Measurements from ENCODE around the gene VAMP4. TPM values are rescaled to one million over a fixed set of nuclear protein-coding genes. Genes with fewer than 3 reads are reported as not detected.
A peak's percentile ranks its signal among the peaks of the same experiment; 100 is the strongest.
"Not testable (repeated sequence)": the region's sequence is repeated elsewhere in the genome, so short reads cannot be mapped to it uniquely, and the experiment has no call there.

The VAMP4 gene
- total RNA-seq, 8 experiments from 2014 or later: 8.3 to 19.0 (median 14.4) TPM

GRCh38 chr1:171742577-171742922 is 685 bp upstream of the VAMP4 start:
- peak; percentile 2 to 22 (median 7) for ATAC-seq (replicated peaks in 6 of 8)
- 0 to 3% (median 0%) methylated on average over 4 to 14 of the region's 14 CpGs for WGBS, 10 experiments
- H3K27ac ChIP-seq: peak overlapping the region; percentile 81 to 93
- H3K4me1 ChIP-seq (replicated peaks in 1 of 2): peaks cover 12 to 17% of the 10 kb centered on the region in 2 donors
- H3K4me3 ChIP-seq: peak overlapping the region; percentile 74 to 91 (median 78)
- in situ Hi-C loops (cut with MboI; ENCODE audit: low pct_unique_long_range_greater_than_20kb in 2 of 9, low sequenced_read_pairs in 9 of 9, unreplicated experiment in 9 of 9): no loop called here

GRCh38 chr1:171740987-171741871 is 636 bp downstream of the VAMP4 start:
- H3K4me3 ChIP-seq: peak overlapping the region; percentile 74 to 91 (median 78)
- in situ Hi-C loops (cut with MboI; ENCODE audit: low pct_unique_long_range_greater_than_20kb in 2 of 9, low sequenced_read_pairs in 9 of 9, unreplicated experiment in 9 of 9): no loop called here
- H3K4me1 ChIP-seq (replicated peaks in 1 of 2): peaks cover 12 to 17% of the 10 kb centered on the region in 2 donors
- WGBS, 10 experiments: 0 to 3% (median 1%) methylated on average over 9 to 24 of the region's 28 CpGs; no CpG with 5 or more reads in 2 of the 10 experiments
- peak; percentile 11 to 70 (median 52) for ATAC-seq (replicated peaks in 6 of 8)
- H3K27ac ChIP-seq: peak overlapping the region; percentile 81 to 93

- Histone ChIP-seq H3K4me1 (replicated peaks in 1 of 2) (peaks cover 12 to 17% of the 10 kb centered on the region in 2 donors), H3K27ac (peak overlapping the region; percentile 81 to 93), H3K4me3 (peak overlapping the region; percentile 74 to 91 (median 78))
- in situ Hi-C loops (cut with MboI; ENCODE audit: low pct_unique_long_range_greater_than_20kb in 2 of 9, low sequenced_read_pairs in 9 of 9, unreplicated experiment in 9 of 9): no loop called here
- WGBS, 10 experiments: 10 to 94% (median 51%) methylated on average over 1 to 2 of the region's 2 CpGs; no CpG with 5 or more reads in 1 of the 10 experiments
- no peak for ATAC-seq (replicated peaks in 6 of 8)
These were observed 1.5 kb downstream of the VAMP4 start for GRCh38 chr1:171740356-171740863.

GRCh38 chr1:171739656-171740055 is 2.2 kb downstream of the VAMP4 start:
- Histone ChIP-seq H3K4me1 (replicated peaks in 1 of 2) (peaks cover 12 to 17% of the 10 kb centered on the region in 2 donors), H3K4me3 (no peak overlapping the region), H3K27ac (no peak overlapping the region)
- ATAC-seq (replicated peaks in 6 of 8): no peak
- WGBS, 10 experiments: 0 to 100% (median 79%) methylated on average over 1 to 2 of the region's 2 CpGs
- in situ Hi-C loops (cut with MboI; ENCODE audit: low pct_unique_long_range_greater_than_20kb in 2 of 9, low sequenced_read_pairs in 9 of 9, unreplicated experiment in 9 of 9): no loop called here

GRCh38 chr1:171738911-171739310 is 3.0 kb downstream of the VAMP4 start:
- in situ Hi-C loops (cut with MboI; ENCODE audit: low pct_unique_long_range_greater_than_20kb in 2 of 9, low sequenced_read_pairs in 9 of 9, unreplicated experiment in 9 of 9): no loop called here
- peaks cover 12 to 17% of the 10 kb centered on the region in 2 donors for H3K4me1 ChIP-seq (replicated peaks in 1 of 2)
- no peak overlapping the region for H3K27ac ChIP-seq
- WGBS, 10 experiments: 0 to 95% (median 50%) methylated on average over 2 of the region's 2 CpGs; no CpG with 5 or more reads in 2 of the 10 experiments
- no peak overlapping the region for H3K4me3 ChIP-seq
- ATAC-seq (replicated peaks in 6 of 8): peak in 3 of 8 experiments; percentile 17 to 31 (median 19)

GRCh38 chr1:171736196-171736595 is 5.7 kb downstream of the VAMP4 start:
- 83 to 100% (median 100%) methylated on average over 1 to 2 of the region's 2 CpGs; no CpG with 5 or more reads in 3 of the 10 experiments for WGBS, 10 experiments
- Histone ChIP-seq H3K4me3 (no peak overlapping the region), H3K27ac (no peak overlapping the region), H3K4me1 (replicated peaks in 1 of 2) (peaks cover 3 to 8% of the 10 kb centered on the region in 2 donors)
- no peak for ATAC-seq (replicated peaks in 6 of 8)
- in situ Hi-C loops (cut with MboI; ENCODE audit: low pct_unique_long_range_greater_than_20kb in 2 of 9, low sequenced_read_pairs in 9 of 9, unreplicated experiment in 9 of 9): no loop called here

- Histone ChIP-seq H3K4me1 (replicated peaks in 1 of 2) (no peaks in the 10 kb centered on the region), H3K4me3 (no peak overlapping the region), H3K27ac (no peak overlapping the region)
- in situ Hi-C loops (cut with MboI; ENCODE audit: low pct_unique_long_range_greater_than_20kb in 2 of 9, low sequenced_read_pairs in 9 of 9, unreplicated experiment in 9 of 9): no loop called here
- no peak for ATAC-seq (replicated peaks in 6 of 8)
These were observed 11.8 kb downstream of the VAMP4 start for GRCh38 chr1:171730052-171730451.

- WGBS, 10 experiments: 83 to 100% (median 96%) methylated on average over 1 to 3 of the region's 3 CpGs; no CpG with 5 or more reads in 3 of the 10 experiments
- in situ Hi-C loops (cut with MboI; ENCODE audit: low pct_unique_long_range_greater_than_20kb in 2 of 9, low sequenced_read_pairs in 9 of 9, unreplicated experiment in 9 of 9): no loop called here
- ATAC-seq (replicated peaks in 6 of 8): no peak
These were observed 14.1 kb downstream of the VAMP4 start for GRCh38 chr1:171727778-171728177.

GRCh38 chr1:171723180-171723579 is 18.7 kb downstream of the VAMP4 start:
- in situ Hi-C loops (cut with MboI; ENCODE audit: low pct_unique_long_range_greater_than_20kb in 2 of 9, low sequenced_read_pairs in 9 of 9, unreplicated experiment in 9 of 9); H3K4me1 ChIP-seq (replicated peaks in 1 of 2); H3K4me3 ChIP-seq; ATAC-seq (replicated peaks in 6 of 8); H3K27ac ChIP-seq: not testable (repeated sequence)
- WGBS, 10 experiments: 75 to 100% (median 100%) methylated on average over 1 to 4 of the region's 4 CpGs; no CpG with 5 or more reads in 1 of the 10 experiments

More at GRCh38 chr1:171727778-171728177, 14.1 kb downstream of the VAMP4 start:
- Histone ChIP-seq H3K4me1 (replicated peaks in 1 of 2) (no peaks in the 10 kb centered on the region), H3K27ac (no peak overlapping the region), H3K4me3 (no peak overlapping the region)

- H3K27ac ChIP-seq: no peak overlapping the region
- no peaks in the 10 kb centered on the region for H3K4me1 ChIP-seq (replicated peaks in 1 of 2)
- in situ Hi-C loops (cut with MboI; ENCODE audit: low pct_unique_long_range_greater_than_20kb in 2 of 9, low sequenced_read_pairs in 9 of 9, unreplicated experiment in 9 of 9): no loop called here
- 14 to 100% (median 100%) methylated on average over 1 of the region's 1 CpG; no CpG with 5 or more reads in 2 of the 10 experiments for WGBS, 10 experiments
- ATAC-seq (replicated peaks in 6 of 8): no peak
- no peak overlapping the region for H3K4me3 ChIP-seq
These were observed 23.0 kb downstream of the VAMP4 start for GRCh38 chr1:171718848-171719247.

- in situ Hi-C loops (cut with MboI; ENCODE audit: low pct_unique_long_range_greater_than_20kb in 2 of 9, low sequenced_read_pairs in 9 of 9, unreplicated experiment in 9 of 9): no loop called here
- Histone ChIP-seq H3K4me3 (no peak overlapping the region), H3K27ac (no peak overlapping the region), H3K4me1 (replicated peaks in 1 of 2) (no peaks in the 10 kb centered on the region)
- no peak for ATAC-seq (replicated peaks in 6 of 8)
- 80 to 100% (median 100%) methylated on average over 1 of the region's 1 CpG; no CpG with 5 or more reads in 3 of the 10 experiments for WGBS, 10 experiments
These were observed 23.6 kb downstream of the VAMP4 start for GRCh38 chr1:171718216-171718615.

GRCh38 chr1:171717062-171717718 is 24.7 kb downstream of the VAMP4 start:
- in situ Hi-C loops (cut with MboI; ENCODE audit: low pct_unique_long_range_greater_than_20kb in 2 of 9, low sequenced_read_pairs in 9 of 9, unreplicated experiment in 9 of 9): no loop called here
- WGBS, 10 experiments: 60 to 100% (median 84%) methylated on average over 1 to 2 of the region's 2 CpGs; no CpG with 5 or more reads in 2 of the 10 experiments
- Histone ChIP-seq H3K27ac (no peak overlapping the region), H3K4me1 (replicated peaks in 1 of 2) (no peaks in the 10 kb centered on the region), H3K4me3 (no peak overlapping the region)
- peak in 2 of 8 experiments; percentile 43 to 50 for ATAC-seq (replicated peaks in 6 of 8)

- ATAC-seq (replicated peaks in 6 of 8): peak in 1 of 8 experiments; percentile 18
- WGBS, 10 experiments: 43 to 100% (median 79%) methylated on average over 1 to 3 of the region's 3 CpGs; no CpG with 5 or more reads in 1 of the 10 experiments
These were observed 25.2 kb downstream of the VAMP4 start for GRCh38 chr1:171716616-171717015.

More at GRCh38 chr1:171716616-171717015, 25.2 kb downstream of the VAMP4 start:
- Histone ChIP-seq H3K4me3 (no peak overlapping the region), H3K27ac (no peak overlapping the region), H3K4me1 (replicated peaks in 1 of 2) (no peaks in the 10 kb centered on the region)
- in situ Hi-C loops (cut with MboI; ENCODE audit: low pct_unique_long_range_greater_than_20kb in 2 of 9, low sequenced_read_pairs in 9 of 9, unreplicated experiment in 9 of 9): no loop called here
